OCI-LY3 (cell line): ENCODE results near the gene TMEM63A.
"Not testable (repeated sequence)": the region's sequence is repeated elsewhere in the genome, so short reads cannot be mapped to it uniquely, and the experiment has no call there.

ENCODE experiments used
- H2AFZ ChIP-seq: fragments of 200-600, 300-600 bp; shearing (Covaris generic); 2 replicates; pipeline ENCODE4 v1.6.0; 2014; ENCODE audit warnings: antibody characterized with exemption, low read depth, low read length
- H3K27ac ChIP-seq: fragments of 200-600, 300-600 bp; sonication (generic); 2 replicates; pipeline ENCODE4 v1.5.1; 2014; ENCODE audit warnings: mild to moderate bottlenecking, low read length, moderate library complexity, mixed read lengths
- H3K27me3 ChIP-seq: fragments of 200-600, 300-600 bp; sonication (generic); 2 replicates; pipeline ENCODE4 v1.6.1; 2014; ENCODE audit warnings: low read depth, low read length, mixed read lengths
- H3K36me3 ChIP-seq: fragments of 200-600, 300-600 bp; sonication (generic); replicated peaks from 2 replicates; pipeline ENCODE3; 2014; ENCODE audit warnings: low read depth, low read length, mixed read lengths
- H3K4me1 ChIP-seq: fragments of 300-600, 200-600 bp; sonication (generic); 2 replicates; pipeline ENCODE4 v1.6.1; 2014; ENCODE audit warnings: low read length, mixed read lengths
- H3K4me2 ChIP-seq: fragments of 200-600, 300-600 bp; sonication (generic); 2 replicates; pipeline ENCODE4 v1.6.1; 2014; ENCODE audit warnings: low read length, mixed read lengths
- H3K4me3 ChIP-seq: fragments of 300-600, 200-600 bp; sonication (generic); 2 replicates; pipeline ENCODE4 v1.5.1; 2014; ENCODE audit warnings: antibody characterized with exemption, mild to moderate bottlenecking, low read length, moderate library complexity
- H3K79me2 ChIP-seq: fragments of 300-600, 200-600 bp; shearing (Covaris generic); 2 replicates; pipeline ENCODE4 v1.6.1; 2014; ENCODE audit warnings: mild to moderate bottlenecking, low read length, mixed read lengths
- H3K9ac ChIP-seq: fragments of 300-600, 200-600 bp; shearing (Covaris generic); 2 replicates; pipeline ENCODE4 v1.6.0; 2014; ENCODE audit warnings: mild to moderate bottlenecking, low read length, moderate library complexity
- H3K9me3 ChIP-seq: fragments of 200-600, 300-600 bp; shearing (Covaris generic); 2 replicates; pipeline ENCODE4 v1.6.1; 2014; ENCODE audit warnings: low read length, mixed read lengths; ENCODE audit not compliant: insufficient read depth
- H4K20me1 ChIP-seq: fragments of 200-600, 300-600 bp; sonication (generic); 2 replicates; pipeline ENCODE4 v1.6.1; 2016; ENCODE audit warnings: low read length, mixed read lengths; ENCODE audit not compliant: insufficient read depth
- EZH2phosphoT487 ChIP-seq: fragments of 200-600 bp; shearing (Covaris generic); IDR thresholded peaks from 2 replicates; pipeline ENCODE4 v1.6.1; 2018; ENCODE audit warnings: antibody characterized with exemption, mixed run types, low read depth
- TF ChIP-seq, protein P1 (sequence below): fragments of 200-600, 300-600 bp; sonication (generic); IDR thresholded peaks from 2 replicates; pipeline ENCODE4 v1.5.1; 2014; ENCODE audit warnings: antibody characterized with exemption, low read length, low read depth

TMEM63A gene

DNA sequence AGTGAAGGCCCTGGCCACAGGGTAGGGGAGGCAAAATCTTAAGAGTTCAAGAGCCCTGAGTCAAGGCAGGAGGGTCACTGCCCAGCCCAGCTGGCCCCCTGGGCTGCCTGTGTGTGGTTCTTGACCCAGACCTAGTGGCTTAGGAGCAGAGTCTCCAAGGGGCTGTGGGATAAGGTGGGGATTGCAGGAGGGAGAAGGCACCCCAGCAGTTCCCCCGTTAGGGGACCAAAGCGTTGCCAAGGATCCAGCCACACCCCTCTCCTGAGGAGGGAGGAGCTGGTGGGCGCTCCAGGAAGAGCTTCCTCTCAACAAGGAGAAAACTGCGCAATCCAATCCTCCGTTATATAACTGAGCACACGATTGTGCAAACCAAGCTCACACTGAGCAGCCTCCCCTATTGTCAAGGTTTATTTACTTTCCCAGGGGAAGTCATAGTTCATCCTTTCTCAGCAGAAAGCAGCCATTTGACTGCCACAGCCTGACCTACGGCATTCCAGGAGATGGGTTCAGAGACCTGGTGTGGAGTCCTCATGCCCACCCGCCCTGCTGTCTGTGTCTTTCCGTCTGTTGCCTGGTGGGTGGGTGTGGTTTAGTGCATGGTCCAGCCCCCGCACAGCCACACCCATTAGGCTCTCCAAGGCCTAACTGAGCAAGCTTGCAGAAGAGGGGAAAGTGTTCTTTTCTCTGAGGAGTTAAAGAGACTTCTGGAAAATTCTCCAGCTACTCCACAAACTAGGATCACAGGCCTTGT, 68.8 kb downstream of the TMEM63A start:
- no peaks in the 10 kb centered on the region for H3K27me3 ChIP-seq
- H3K4me2 ChIP-seq, result no peak overlapping the region
- no peaks in the 10 kb centered on the region for H3K79me2 ChIP-seq
- H3K4me1 ChIP-seq, result peaks cover 11% of the 10 kb centered on the region
- H3K9ac ChIP-seq, result no peak overlapping the region
- no peaks in the 10 kb centered on the region for H3K9me3 ChIP-seq
- no peaks in the 10 kb centered on the region for H4K20me1 ChIP-seq
- H3K36me3 ChIP-seq, result no peaks in the 10 kb centered on the region
- H2AFZ ChIP-seq, result no peak overlapping the region
- H3K4me3 ChIP-seq, result no peak overlapping the region
- TF ChIP-seq EZH2phosphoT487, result no peak
- H3K27ac ChIP-seq, result no peak overlapping the region

DNA sequence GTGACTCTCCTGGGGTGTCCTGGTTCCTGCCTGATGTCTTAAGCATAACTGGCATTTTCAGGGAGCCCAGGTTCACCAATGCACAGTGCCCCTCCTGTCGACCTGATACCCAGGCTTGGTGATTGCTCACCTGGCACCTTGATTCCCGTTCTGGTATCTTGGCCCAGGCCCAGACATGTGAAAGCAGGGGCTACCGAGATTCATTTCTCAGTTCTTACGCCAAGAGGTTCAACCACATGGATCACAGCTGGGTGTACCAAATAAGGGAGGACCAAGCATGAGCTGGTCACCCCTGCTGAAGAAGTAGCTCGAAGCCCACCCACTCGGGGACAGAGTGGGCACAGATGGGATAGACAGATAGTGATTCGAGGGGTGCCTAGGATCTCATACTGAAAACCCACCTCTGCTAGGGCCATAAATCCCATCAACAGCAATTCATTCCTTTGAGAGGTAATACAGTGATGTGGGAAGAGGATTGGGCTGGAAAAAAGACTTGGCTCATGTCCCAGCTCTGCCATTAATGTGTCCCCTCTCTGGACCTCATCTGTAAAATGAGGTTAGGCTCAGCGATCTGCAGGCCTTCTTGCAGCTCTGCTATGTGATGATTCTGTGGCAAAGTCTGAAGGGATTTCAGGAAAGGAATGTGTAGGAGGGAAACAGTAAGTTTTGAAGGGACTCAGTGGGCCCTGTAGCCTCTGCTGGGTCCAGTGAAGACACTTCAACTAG, 69.5 kb downstream of the TMEM63A start:
- Histone ChIP-seq H3K27me3 (no peaks in the 10 kb centered on the region), H3K9ac (no peak overlapping the region), H3K79me2 (no peaks in the 10 kb centered on the region), H3K4me3 (no peak overlapping the region), H3K4me2 (no peak overlapping the region), H3K4me1 (peaks cover 9% of the 10 kb centered on the region), H4K20me1 (no peaks in the 10 kb centered on the region), H2AFZ (no peak overlapping the region), H3K27ac (no peak overlapping the region), H3K36me3 (no peaks in the 10 kb centered on the region), H3K9me3 (no peaks in the 10 kb centered on the region)
- TF ChIP-seq EZH2phosphoT487, result no peak
- TF ChIP-seq, protein P1, sequence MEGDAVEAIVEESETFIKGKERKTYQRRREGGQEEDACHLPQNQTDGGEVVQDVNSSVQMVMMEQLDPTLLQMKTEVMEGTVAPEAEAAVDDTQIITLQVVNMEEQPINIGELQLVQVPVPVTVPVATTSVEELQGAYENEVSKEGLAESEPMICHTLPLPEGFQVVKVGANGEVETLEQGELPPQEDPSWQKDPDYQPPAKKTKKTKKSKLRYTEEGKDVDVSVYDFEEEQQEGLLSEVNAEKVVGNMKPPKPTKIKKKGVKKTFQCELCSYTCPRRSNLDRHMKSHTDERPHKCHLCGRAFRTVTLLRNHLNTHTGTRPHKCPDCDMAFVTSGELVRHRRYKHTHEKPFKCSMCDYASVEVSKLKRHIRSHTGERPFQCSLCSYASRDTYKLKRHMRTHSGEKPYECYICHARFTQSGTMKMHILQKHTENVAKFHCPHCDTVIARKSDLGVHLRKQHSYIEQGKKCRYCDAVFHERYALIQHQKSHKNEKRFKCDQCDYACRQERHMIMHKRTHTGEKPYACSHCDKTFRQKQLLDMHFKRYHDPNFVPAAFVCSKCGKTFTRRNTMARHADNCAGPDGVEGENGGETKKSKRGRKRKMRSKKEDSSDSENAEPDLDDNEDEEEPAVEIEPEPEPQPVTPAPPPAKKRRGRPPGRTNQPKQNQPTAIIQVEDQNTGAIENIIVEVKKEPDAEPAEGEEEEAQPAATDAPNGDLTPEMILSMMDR, result no peak

DNA sequence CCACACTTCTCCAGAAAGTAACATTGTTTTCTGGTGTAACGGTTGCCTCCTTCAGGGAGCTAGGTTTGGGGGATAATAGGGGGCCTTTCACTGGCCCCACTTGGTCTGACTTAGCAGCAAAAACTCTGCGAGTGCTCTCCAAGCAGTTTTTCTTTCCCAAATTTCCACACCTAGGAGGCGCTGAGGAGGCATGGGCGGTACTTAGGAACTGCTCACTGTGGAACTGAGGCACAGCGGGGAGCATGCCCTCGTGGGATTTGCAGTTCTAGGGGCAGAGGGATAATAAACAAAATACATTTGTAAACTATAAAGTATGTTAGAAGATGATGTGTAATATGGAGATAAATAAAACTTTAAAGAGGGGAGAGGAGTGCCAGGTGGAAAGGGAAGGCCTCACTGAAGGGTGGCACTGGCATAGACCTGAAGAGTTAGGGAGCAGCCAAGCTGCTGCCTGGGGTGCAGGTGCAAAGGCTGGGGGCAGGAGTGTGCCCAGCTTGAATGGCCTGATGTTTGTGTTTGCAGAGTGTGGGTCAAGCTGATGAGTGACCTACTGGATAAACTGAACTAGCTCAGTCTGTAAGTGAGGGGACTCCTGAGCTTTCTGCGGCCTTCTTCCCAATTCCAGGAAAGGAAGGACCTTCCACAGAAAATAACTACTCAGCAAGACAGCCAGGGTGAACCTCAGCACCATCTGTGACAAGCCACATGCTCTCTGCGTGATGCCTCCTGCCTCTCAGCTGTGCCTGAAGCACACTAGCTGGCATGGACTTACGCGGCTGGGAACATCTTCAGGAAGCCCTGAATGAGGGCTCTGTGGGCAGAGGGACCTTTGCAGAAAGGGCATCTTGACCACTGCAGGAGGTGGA, 70.3 kb downstream of the TMEM63A start:
- H3K4me3 ChIP-seq, result no peak overlapping the region
- no peaks in the 10 kb centered on the region for H3K27me3 ChIP-seq
- H3K9me3 ChIP-seq, result no peaks in the 10 kb centered on the region
- H3K9ac ChIP-seq, result no peak overlapping the region
- H4K20me1 ChIP-seq, result no peaks in the 10 kb centered on the region
- no peak overlapping the region for H3K4me2 ChIP-seq
- no peak overlapping the region for H2AFZ ChIP-seq
- H3K36me3 ChIP-seq, result no peaks in the 10 kb centered on the region
- H3K27ac ChIP-seq, result no peak overlapping the region
- TF ChIP-seq, protein P1, result no peak
- no peak for TF ChIP-seq EZH2phosphoT487
- peaks cover 7% of the 10 kb centered on the region for H3K4me1 ChIP-seq
- H3K79me2 ChIP-seq, result no peaks in the 10 kb centered on the region

DNA sequence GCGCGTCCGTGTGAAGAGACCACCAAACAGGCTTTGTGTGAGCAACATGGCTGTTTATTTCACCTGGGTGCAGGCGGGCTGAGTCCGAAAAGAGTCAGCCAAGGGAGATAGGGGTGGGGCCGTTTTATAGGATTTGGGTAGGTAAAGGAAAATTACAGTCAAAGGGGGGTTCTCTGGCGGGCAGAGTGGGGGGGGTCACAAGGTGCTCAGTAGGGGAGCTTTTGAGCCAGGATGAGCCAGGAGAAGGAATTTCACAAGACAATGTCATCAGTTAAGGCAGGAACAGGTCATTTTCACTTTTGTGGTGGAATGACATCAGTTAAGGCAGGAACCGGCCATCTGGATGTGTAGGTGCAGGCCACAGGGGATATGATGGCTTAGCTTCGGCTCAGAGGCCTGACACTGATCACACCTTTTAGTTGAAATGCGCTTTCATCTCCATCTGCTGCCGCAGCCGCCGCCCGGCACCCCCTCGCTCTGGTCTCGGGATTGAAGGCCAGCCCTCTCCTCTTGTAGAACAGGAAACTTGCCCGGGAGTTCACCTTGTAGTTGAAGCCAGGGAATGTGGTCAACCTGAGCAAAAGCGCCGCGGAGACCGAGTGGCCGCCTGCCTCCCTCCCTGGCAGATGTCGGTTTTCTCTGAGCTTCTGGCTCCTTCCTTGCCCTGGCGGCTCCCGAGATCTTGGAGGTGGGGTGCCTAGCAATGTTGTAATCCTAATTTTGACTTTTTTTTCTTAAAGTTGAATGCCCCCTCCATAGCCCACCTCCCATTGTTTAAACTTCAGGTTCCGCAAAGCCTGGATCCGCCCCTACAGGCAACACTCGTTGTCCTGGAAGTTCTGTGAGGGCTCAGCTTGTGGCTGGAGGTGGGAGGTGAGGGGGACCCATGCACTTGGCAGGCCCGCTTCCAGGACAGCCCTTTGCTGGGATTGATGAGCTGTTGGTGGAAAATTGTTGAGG, 71.3 kb downstream of the TMEM63A start:
- not testable (repeated sequence) for H3K36me3 ChIP-seq, H4K20me1 ChIP-seq, H3K27me3 ChIP-seq, H3K79me2 ChIP-seq, H3K9me3 ChIP-seq, H3K4me1 ChIP-seq, H3K27ac ChIP-seq
- Histone ChIP-seq H3K4me2 (peak overlapping the region; percentile 76), H3K4me3 (peak overlapping the region; percentile 89), H2AFZ (peak overlapping the region; percentile 56; the same call in 1 of the 2 replicates), H3K9ac (peak overlapping the region; percentile 60)
